Endothelial cell of umbilical vein (primary cell): ENCODE data around the gene TTYH2.

Experiments used
- EZH2 ChIP-seq: IDR thresholded peaks from 2 replicates; pipeline ENCODE4 v1.6.1; 2012; ENCODE audit warnings: borderline replicate concordance, low read depth, mild to moderate bottlenecking, moderate library complexity, low read length, inconsistent platforms; ENCODE audit not compliant: severe bottlenecking
- GATA2 ChIP-seq: IDR thresholded peaks from 2 replicates; pipeline ENCODE4 v1.7.0; 2011; ENCODE audit warnings: low read depth, mild to moderate bottlenecking, moderate library complexity, mixed read lengths, low read length; ENCODE audit not compliant: insufficient read length, insufficient read depth
- JUN ChIP-seq: IDR thresholded peaks from 2 replicates; pipeline ENCODE4 v1.6.1; 2011; ENCODE audit warnings: borderline replicate concordance, low read depth; ENCODE audit not compliant: insufficient read length, insufficient read depth
- MYC ChIP-seq: IDR thresholded peaks from one replicate; pipeline ENCODE4 v1.6.1; 2011; ENCODE audit warnings: mild to moderate bottlenecking, low read depth, low read length
- POLR2A ChIP-seq: IDR thresholded peaks from 2 replicates; pipeline ENCODE4 v1.6.1; 2012; ENCODE audit warnings: low read depth, mild to moderate bottlenecking, control low read depth, low read length
- POLR2AphosphoS5 ChIP-seq: IDR thresholded peaks from 2 replicates; pipeline ENCODE4 v1.6.1; 2012; ENCODE audit warnings: low read depth, mild to moderate bottlenecking, control low read depth, low read length, moderate library complexity; ENCODE audit not compliant: insufficient read depth
- TF ChIP-seq, protein P1 (sequence below), 2 donors: IDR thresholded peaks; 1 replicate in 1 of 2; 2 replicates in 1 of 2; pipeline ENCODE4 v1.5.1; 2011; ENCODE audit warnings: low read length in 2 of 2, mild to moderate bottlenecking in 2 of 2, moderate library complexity in 2 of 2, control low read depth in 1 of 2, inconsistent platforms in 1 of 2, low read depth in 1 of 2; ENCODE audit not compliant: insufficient read depth in 1 of 2; ENCODE audit errors: extremely low read depth in 1 of 2
- TF ChIP-seq, protein P2 (sequence below): IDR thresholded peaks from 2 replicates; pipeline ENCODE4 v1.6.1; 2011; ENCODE audit not compliant: insufficient read depth, insufficient read length

DNA sequence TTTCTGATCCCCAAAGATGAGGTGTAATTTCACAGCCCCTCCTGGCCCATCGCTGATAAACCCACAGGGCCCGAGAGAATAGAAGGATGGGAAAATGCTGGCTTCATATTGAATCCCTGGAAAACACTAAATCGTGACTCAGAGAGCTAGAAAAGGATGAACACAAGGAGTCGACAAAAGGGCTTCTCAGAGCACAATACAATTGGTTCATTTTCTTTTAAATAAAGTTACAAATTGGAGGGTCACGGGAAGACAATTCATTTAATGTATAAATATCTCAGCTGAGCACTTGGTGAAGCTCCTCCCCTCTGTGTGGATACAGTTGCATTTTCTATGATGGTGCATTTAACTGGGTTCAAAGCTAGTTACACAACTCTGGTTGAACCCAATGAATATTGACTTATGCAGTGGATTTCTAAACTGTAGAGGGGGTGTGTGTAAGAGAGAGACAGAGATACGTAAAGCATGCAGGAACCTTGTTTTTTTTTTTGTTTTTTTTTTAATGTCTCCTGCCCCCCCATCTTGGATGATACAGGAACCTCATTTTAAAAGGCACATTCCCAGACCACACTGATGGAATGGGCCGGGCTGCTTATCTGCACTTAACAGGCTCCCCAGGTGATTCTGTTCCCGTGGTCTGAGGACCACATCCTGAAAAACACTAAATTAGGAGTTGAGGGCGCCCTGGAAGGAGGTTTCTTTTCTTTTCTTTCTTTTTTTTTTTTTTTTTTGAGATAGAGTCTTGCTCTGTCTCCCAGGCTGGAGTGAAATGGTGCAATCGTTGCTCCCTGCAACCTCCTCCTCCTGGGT is 14.1 kb downstream of the TTYH2 start:
- TF ChIP-seq, protein P1, sequence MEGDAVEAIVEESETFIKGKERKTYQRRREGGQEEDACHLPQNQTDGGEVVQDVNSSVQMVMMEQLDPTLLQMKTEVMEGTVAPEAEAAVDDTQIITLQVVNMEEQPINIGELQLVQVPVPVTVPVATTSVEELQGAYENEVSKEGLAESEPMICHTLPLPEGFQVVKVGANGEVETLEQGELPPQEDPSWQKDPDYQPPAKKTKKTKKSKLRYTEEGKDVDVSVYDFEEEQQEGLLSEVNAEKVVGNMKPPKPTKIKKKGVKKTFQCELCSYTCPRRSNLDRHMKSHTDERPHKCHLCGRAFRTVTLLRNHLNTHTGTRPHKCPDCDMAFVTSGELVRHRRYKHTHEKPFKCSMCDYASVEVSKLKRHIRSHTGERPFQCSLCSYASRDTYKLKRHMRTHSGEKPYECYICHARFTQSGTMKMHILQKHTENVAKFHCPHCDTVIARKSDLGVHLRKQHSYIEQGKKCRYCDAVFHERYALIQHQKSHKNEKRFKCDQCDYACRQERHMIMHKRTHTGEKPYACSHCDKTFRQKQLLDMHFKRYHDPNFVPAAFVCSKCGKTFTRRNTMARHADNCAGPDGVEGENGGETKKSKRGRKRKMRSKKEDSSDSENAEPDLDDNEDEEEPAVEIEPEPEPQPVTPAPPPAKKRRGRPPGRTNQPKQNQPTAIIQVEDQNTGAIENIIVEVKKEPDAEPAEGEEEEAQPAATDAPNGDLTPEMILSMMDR (IDR thresholded peaks at IDR 0.05; ENCODE audit: extremely low read depth in 1 of 2, insufficient read depth in 1 of 2, low read depth in 1 of 2, low read length in 2 of 2): no peak
- TF ChIP-seq POLR2A (no peak), JUN (no peak), EZH2 (no peak), MYC (no peak), POLR2AphosphoS5 (no peak), GATA2 (no peak)
- TF ChIP-seq, protein P2, sequence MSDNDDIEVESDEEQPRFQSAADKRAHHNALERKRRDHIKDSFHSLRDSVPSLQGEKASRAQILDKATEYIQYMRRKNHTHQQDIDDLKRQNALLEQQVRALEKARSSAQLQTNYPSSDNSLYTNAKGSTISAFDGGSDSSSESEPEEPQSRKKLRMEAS: no peak
